HEK293 (cell line): ENCODE measurements around the gene FAM118A.

Experiments used
- EGR2 ChIP-seq: fragments of 450-650 bp; formaldehyde crosslinking; IDR thresholded peaks from 2 replicates; pipeline ENCODE4 v1.5.1; 2016; ENCODE audit warnings: low read depth, missing biosample characterization, missing genetic modification characterization
- GFI1B ChIP-seq: fragments of 450-650 bp; formaldehyde crosslinking; IDR thresholded peaks from 2 replicates; pipeline ENCODE4 v1.5.1; 2016; ENCODE audit warnings: missing biosample characterization, missing genetic modification characterization
- GLIS1 ChIP-seq: fragments of 450-650 bp; formaldehyde crosslinking; IDR thresholded peaks from 2 replicates; pipeline ENCODE4 v1.5.1; 2016; ENCODE audit warnings: missing biosample characterization, missing genetic modification characterization
- HOXD13 ChIP-seq: sonication (generic); formaldehyde crosslinking; IDR thresholded peaks from 2 replicates; pipeline ENCODE4 v1.8.0; 2022; ENCODE audit warnings: missing genetic modification reagents, borderline replicate concordance
- INSM2 ChIP-seq: fragments of 450-650 bp; formaldehyde crosslinking; IDR thresholded peaks from 2 replicates; pipeline ENCODE4 v1.5.1; 2016; ENCODE audit warnings: missing biosample characterization, missing genetic modification characterization
- MEIS1 ChIP-seq: sonication (generic); formaldehyde crosslinking; IDR thresholded peaks from 2 replicates; pipeline ENCODE4 v1.8.1; 2022; ENCODE audit warnings: missing genetic modification reagents, mild to moderate bottlenecking, borderline replicate concordance
- MZF1 ChIP-seq: fragments of 450-650 bp; formaldehyde crosslinking; IDR thresholded peaks from 2 replicates; pipeline ENCODE4 v1.5.1; 2017; ENCODE audit warnings: missing biosample characterization, missing genetic modification characterization, borderline replicate concordance
- SCRT1 ChIP-seq: fragments of 450-650 bp; formaldehyde crosslinking; IDR thresholded peaks from 2 replicates; pipeline ENCODE4 v1.5.1; 2016; ENCODE audit warnings: missing biosample characterization, missing genetic modification characterization, borderline replicate concordance
- SCRT2 ChIP-seq: fragments of 450-650 bp; formaldehyde crosslinking; IDR thresholded peaks from 2 replicates; pipeline ENCODE4 v1.5.1; 2016; ENCODE audit warnings: missing biosample characterization, missing genetic modification characterization
- SETDB1 ChIP-seq: IDR thresholded peaks from one replicate; pipeline ENCODE4 v1.6.1; 2017; ENCODE audit warnings: mild to moderate bottlenecking, low read length, moderate library complexity, mixed read lengths; ENCODE audit not compliant: insufficient read length
- SP3 ChIP-seq: fragments of 450-650 bp; formaldehyde crosslinking; IDR thresholded peaks from 2 replicates; pipeline ENCODE4 v1.5.1; 2016; ENCODE audit warnings: missing biosample characterization, missing genetic modification characterization
- WT1 ChIP-seq: fragments of 450-650 bp; formaldehyde crosslinking; IDR thresholded peaks from 2 replicates; pipeline ENCODE4 v1.5.1; 2016; ENCODE audit warnings: missing biosample characterization, missing genetic modification characterization
- YY1 ChIP-seq: fragments of 450-650 bp; formaldehyde crosslinking; IDR thresholded peaks from 2 replicates; pipeline ENCODE4 v1.5.1; 2018; ENCODE audit warnings: missing biosample characterization, missing genetic modification characterization
- ZBTB1 ChIP-seq: fragments of 450-650 bp; formaldehyde crosslinking; IDR thresholded peaks from 2 replicates; pipeline ENCODE4 v1.5.1; 2016; ENCODE audit warnings: missing biosample characterization, missing genetic modification characterization
- ZBTB48 ChIP-seq: fragments of 450-650 bp; formaldehyde crosslinking; IDR thresholded peaks from 2 replicates; pipeline ENCODE4 v1.5.1; 2016; ENCODE audit warnings: missing biosample characterization, missing genetic modification characterization
- ZBTB49 ChIP-seq: fragments of 450-650 bp; formaldehyde crosslinking; IDR thresholded peaks from 2 replicates; pipeline ENCODE4 v1.5.1; 2016; ENCODE audit warnings: missing biosample characterization, missing genetic modification characterization, low read depth
- ZBTB6 ChIP-seq: fragments of 450-650 bp; formaldehyde crosslinking; IDR thresholded peaks from 2 replicates; pipeline ENCODE4 v1.5.1; 2017; ENCODE audit warnings: missing biosample characterization, missing genetic modification characterization
- ZNF112 ChIP-seq: fragments of 450-650 bp; formaldehyde crosslinking; IDR thresholded peaks from 2 replicates; pipeline ENCODE4 v1.5.0; 2017; ENCODE audit warnings: missing biosample characterization, missing genetic modification characterization
- ZNF140 ChIP-seq: fragments of 450-650 bp; formaldehyde crosslinking; IDR thresholded peaks from 2 replicates; pipeline ENCODE4 v1.5.1; 2016; ENCODE audit warnings: missing biosample characterization, missing genetic modification characterization
- ZNF202 ChIP-seq: fragments of 450-650 bp; formaldehyde crosslinking; IDR thresholded peaks from 2 replicates; pipeline ENCODE4 v1.5.1; 2016; ENCODE audit warnings: missing biosample characterization, missing genetic modification characterization, borderline replicate concordance
- ZNF211 ChIP-seq: fragments of 450-650 bp; formaldehyde crosslinking; IDR thresholded peaks from 2 replicates; pipeline ENCODE4 v1.5.1; 2016; ENCODE audit warnings: low read depth, missing biosample characterization, missing genetic modification characterization
- ZNF223 ChIP-seq: fragments of 450-650 bp; formaldehyde crosslinking; IDR thresholded peaks from 2 replicates; pipeline ENCODE4 v1.5.1; 2016; ENCODE audit warnings: missing biosample characterization, missing genetic modification characterization
- ZNF266 ChIP-seq: fragments of 450-650 bp; formaldehyde crosslinking; IDR thresholded peaks from 2 replicates; pipeline ENCODE4 v1.5.1; 2016; ENCODE audit warnings: missing biosample characterization, missing genetic modification characterization, low read depth
- ZNF302 ChIP-seq: fragments of 450-650 bp; formaldehyde crosslinking; IDR thresholded peaks from 2 replicates; pipeline ENCODE4 v1.5.1; 2016; ENCODE audit warnings: missing biosample characterization, missing genetic modification characterization, low read depth
- ZNF311 ChIP-seq: fragments of 450-650 bp; formaldehyde crosslinking; IDR thresholded peaks from 2 replicates; pipeline ENCODE4 v1.5.1; 2017; ENCODE audit warnings: missing biosample characterization, missing genetic modification characterization, borderline replicate concordance
- ZNF324 ChIP-seq: fragments of 450-650 bp; formaldehyde crosslinking; IDR thresholded peaks from 2 replicates; pipeline ENCODE4 v1.5.1; 2016; ENCODE audit warnings: missing biosample characterization, missing genetic modification characterization
- ZNF426 ChIP-seq: fragments of 450-650 bp; formaldehyde crosslinking; IDR thresholded peaks from 2 replicates; pipeline ENCODE4 v1.5.1; 2017; ENCODE audit warnings: missing biosample characterization, missing genetic modification characterization, mild to moderate bottlenecking, inconsistent platforms, moderate library complexity
- ZNF473 ChIP-seq: fragments of 450-650 bp; formaldehyde crosslinking; IDR thresholded peaks from 2 replicates; pipeline ENCODE4 v1.5.1; 2017; ENCODE audit warnings: missing biosample characterization, missing genetic modification characterization
- ZNF501 ChIP-seq: fragments of 450-650 bp; formaldehyde crosslinking; IDR thresholded peaks from 2 replicates; pipeline ENCODE4 v1.5.1; 2016; ENCODE audit warnings: missing biosample characterization, missing genetic modification characterization
- ZNF580 ChIP-seq: fragments of 450-650 bp; formaldehyde crosslinking; IDR thresholded peaks from 2 replicates; pipeline ENCODE4 v1.5.1; 2016; ENCODE audit warnings: missing biosample characterization, missing genetic modification characterization
- ZNF623 ChIP-seq: fragments of 450-650 bp; formaldehyde crosslinking; IDR thresholded peaks from 2 replicates; pipeline ENCODE4 v1.5.1; 2016; ENCODE audit warnings: missing biosample characterization, missing genetic modification characterization
- ZNF629 ChIP-seq: fragments of 450-650 bp; formaldehyde crosslinking; IDR thresholded peaks from 2 replicates; pipeline ENCODE4 v1.5.1; 2017; ENCODE audit warnings: missing biosample characterization, missing genetic modification characterization
- ZNF654 ChIP-seq: fragments of 450-650 bp; formaldehyde crosslinking; IDR thresholded peaks from 2 replicates; pipeline ENCODE4 v1.5.1; 2016; ENCODE audit warnings: low read depth, missing biosample characterization, missing genetic modification characterization
- ZNF785 ChIP-seq: fragments of 450-650 bp; formaldehyde crosslinking; IDR thresholded peaks from 2 replicates; pipeline ENCODE4 v1.5.1; 2016; ENCODE audit warnings: missing biosample characterization, missing genetic modification characterization
- TF ChIP-seq, protein P1 (sequence below): fragments of 450-650 bp; IDR thresholded peaks from 2 replicates; pipeline ENCODE4 v1.5.1; 2018; ENCODE audit warnings: missing biosample characterization, mild to moderate bottlenecking, missing genetic modification characterization

Gene FAM118A

GRCh38 chr22:45309422-45310227 is at the start of gene FAM118A (continued):
- TF ChIP-seq ZBTB49 (no peak), ZNF623 (tag by site-specific recombination) (no peak), ZNF501 (tag by site-specific recombination) (no peak), SCRT1 (tag by site-specific recombination) (no peak), ZBTB1 (tag by site-specific recombination) (no peak), ZNF302 (no peak), ZNF211 (tag by site-specific recombination) (no peak), GLIS1 (tag by site-specific recombination) (no peak), SCRT2 (tag by site-specific recombination) (peak; percentile 41; the same call in 1 of the 2 replicates), ZNF580 (tag by site-specific recombination) (peak; percentile 63), ZNF654 (tag by site-specific recombination) (no peak), GFI1B (tag by site-specific recombination) (no peak), ZNF311 (tag by site-specific recombination) (no peak), ZNF785 (tag by site-specific recombination) (peak; percentile 57; the same call in 1 of the 2 replicates), EGR2 (peak; percentile 45), ZNF112 (tag by site-specific recombination) (no peak), ZBTB6 (tag by site-specific recombination) (peak; percentile 69; the same call in 1 of the 2 replicates), YY1 (tag by site-specific recombination) (peak; percentile 50; the same call in 1 of the 2 replicates), ZBTB48 (tag by site-specific recombination) (peak; percentile 17), ZNF473 (tag by site-specific recombination) (no peak), SP3 (tag by site-specific recombination) (peak; percentile 85), ZNF426 (tag by site-specific recombination) (no peak), ZNF324 (tag by site-specific recombination) (no peak), MZF1 (tag by site-specific recombination) (no peak), MEIS1 (no peak), ZNF629 (tag by site-specific recombination) (0 out of 2 replicates have a peak, but pooled peaks have one; percentile 7), HOXD13 (CRISPR knock-in tag) (no peak), ZNF266 (tag by site-specific recombination) (no peak), WT1 (tag by site-specific recombination) (no peak), INSM2 (tag by site-specific recombination) (peak; percentile 34; the same call in 1 of the 2 replicates), ZNF202 (tag by site-specific recombination) (no peak), SETDB1 (no peak), ZNF140 (tag by site-specific recombination) (no peak), ZNF223 (tag by site-specific recombination) (no peak)
- TF ChIP-seq, protein P1, sequence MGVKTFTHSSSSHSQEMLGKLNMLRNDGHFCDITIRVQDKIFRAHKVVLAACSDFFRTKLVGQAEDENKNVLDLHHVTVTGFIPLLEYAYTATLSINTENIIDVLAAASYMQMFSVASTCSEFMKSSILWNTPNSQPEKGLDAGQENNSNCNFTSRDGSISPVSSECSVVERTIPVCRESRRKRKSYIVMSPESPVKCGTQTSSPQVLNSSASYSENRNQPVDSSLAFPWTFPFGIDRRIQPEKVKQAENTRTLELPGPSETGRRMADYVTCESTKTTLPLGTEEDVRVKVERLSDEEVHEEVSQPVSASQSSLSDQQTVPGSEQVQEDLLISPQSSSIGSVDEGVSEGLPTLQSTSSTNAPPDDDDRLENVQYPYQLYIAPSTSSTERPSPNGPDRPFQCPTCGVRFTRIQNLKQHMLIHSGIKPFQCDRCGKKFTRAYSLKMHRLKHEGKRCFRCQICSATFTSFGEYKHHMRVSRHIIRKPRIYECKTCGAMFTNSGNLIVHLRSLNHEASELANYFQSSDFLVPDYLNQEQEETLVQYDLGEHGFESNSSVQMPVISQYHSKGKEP (tag by site-specific recombination) = peak; percentile 35; the same call in 1 of the 2 replicates
